HG03064 (cell line): ENCODE data around the gene MESD.
"Not testable (repeated sequence)": the region's sequence is repeated elsewhere in the genome, so short reads cannot be mapped to it uniquely, and the experiment has no call there.

ENCODE experiments used
- ATAC-seq: cut with Tn5 transposase; IDR thresholded peaks from one replicate; pipeline ENCODE4 v1.9.1; 2021; ENCODE audit warnings: low read depth; ENCODE audit not compliant: unreplicated experiment

MESD gene

DNA sequence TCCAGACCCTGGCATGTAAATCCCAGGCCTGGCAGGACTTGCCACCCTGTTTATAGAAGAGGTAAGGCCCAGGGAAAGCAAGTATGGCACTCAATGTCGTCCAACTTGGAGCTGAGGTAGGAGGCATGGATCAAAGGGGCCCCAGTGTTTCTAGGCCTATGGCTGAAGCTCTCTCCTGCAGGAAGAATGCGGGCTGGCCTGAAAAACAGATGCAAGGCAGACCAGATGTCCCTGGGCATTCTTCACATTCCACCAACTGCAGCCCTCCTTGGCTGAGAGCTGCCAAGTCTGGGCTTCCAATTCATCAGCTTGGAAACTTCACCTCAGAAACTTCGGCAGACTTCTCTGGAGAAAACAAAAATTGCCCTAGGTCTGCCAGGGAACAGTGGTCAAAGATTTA is 22.2 kb downstream of the MESD start:
- no peak for ATAC-seq

DNA sequence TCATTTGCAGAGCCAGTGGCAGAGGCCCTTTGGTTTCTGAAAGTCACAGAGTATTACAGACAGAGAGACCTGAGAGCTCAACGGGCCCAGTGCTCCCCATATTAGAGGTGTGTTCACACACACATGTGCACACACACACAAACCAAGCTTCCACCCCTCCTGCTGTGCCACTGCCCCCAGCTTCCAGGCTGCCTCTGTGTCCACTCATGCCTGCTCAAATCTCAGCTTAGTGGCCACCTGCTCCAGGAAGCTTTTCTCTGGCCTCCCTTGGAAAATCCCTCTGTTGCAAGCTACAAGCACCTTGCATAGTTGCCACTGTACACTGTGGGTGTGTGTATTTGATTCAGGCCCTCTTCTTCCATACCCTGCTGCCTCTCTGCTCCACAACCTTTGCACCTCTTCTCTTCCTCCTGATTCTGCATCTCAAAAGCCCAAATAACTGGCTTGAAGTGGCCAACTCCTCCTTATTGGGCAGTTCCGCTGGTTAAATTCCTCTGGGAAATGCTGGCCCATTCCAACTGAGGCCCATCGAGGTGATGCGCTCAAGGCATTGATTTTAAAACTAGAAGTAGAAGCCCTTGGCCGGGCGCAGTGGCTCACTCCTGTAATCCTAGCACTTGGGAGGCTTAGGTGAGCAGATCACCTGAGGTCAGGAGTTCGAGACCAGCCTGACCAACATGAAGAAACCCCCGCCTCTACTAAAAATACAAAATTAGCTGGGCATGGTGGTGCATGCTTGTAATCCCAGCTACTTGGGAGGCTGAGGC is 23.0 kb downstream of the MESD start:
- no peak for ATAC-seq

DNA sequence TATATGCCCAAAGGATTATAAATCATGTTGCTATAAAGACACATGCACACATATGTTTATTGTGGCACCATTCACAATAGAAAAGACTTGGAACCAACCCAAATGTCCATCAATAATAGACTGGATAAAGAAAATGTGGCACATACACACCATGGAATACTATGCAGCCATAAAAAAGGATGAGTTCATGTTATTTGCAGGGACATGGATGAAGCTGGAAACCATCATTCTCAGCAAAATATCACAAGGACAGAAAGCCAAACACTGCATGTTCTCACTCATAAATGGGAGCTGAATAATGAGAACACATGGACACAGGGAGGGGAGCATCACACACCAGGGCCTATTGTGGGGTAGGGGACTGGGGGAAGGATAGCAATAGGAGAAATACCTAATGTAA is 24.2 kb downstream of the MESD start:
- not testable (repeated sequence) for ATAC-seq

- no peak for ATAC-seq
Observed at GRCh38 chr15:80958818-80959495, 30.7 kb downstream of the MESD start.

DNA sequence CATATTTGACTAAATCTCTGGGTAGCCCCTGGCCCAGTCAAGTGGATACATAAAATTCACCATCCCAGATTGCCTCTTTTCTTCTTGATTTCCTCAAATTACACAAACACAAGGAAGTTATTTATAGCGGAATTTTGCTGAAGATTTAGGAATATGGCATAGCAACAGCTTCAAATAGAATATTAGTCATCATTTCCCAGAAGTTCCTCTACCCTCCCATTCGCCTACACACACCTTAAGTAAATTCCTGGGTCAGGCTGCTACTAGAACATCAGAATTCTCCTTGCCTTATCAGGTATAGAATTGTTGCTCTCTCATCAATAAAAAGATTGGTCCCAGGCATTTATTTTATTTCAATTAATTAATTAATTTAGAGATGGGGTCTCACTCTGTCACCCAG is 31.6 kb downstream of the MESD start:
- ATAC-seq: no peak

DNA sequence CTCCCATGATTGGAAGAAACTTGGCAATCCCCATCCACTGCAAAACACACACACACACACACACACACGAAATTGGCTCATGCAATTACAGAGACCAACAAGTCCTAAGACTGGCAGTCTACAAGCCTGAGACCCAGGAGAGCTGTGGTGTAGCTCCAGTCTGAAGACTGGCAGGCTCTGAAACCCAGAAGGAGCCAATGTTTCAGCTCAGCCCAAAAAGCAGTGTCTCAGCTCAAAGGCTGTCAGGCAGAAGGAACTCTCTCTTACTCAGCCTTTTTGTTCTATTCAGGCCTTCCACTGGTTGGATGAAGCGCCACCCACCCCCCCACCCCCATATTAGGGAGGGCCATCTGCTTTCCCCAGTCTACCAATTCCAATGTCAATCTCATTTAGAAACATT is 32.1 kb downstream of the MESD start:
- ATAC-seq: no peak

- ATAC-seq: not testable (repeated sequence)
Observed at GRCh38 chr15:80955571-80956452, 33.8 kb downstream of the MESD start.

GRCh38 chr15:80953953-80954778 is 35.5 kb downstream of the MESD start:
- ATAC-seq: no peak

- ATAC-seq: no peak
Observed at GRCh38 chr15:80953001-80953952, 36.3 kb downstream of the MESD start.

DNA sequence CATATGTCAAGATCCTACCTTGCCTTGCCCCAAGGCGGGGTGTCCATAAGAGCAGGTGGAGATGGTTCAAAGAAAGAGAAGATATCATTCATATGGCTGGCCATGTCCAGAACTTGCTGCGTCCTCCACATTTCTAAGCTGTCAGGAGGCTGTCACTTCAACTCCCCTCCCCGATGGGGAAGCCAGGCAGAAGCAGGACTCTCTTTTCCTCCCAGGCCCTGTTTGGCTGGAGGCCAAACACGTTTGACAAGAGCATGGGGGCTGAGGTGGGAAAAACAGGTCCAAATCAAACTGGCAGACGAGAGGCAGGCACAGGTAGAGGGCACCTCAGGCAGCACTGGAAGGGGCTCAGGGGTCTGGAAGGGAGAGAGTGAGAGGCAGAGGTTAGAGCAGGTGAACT is 37.7 kb downstream of the MESD start:
- ATAC-seq: no peak

DNA sequence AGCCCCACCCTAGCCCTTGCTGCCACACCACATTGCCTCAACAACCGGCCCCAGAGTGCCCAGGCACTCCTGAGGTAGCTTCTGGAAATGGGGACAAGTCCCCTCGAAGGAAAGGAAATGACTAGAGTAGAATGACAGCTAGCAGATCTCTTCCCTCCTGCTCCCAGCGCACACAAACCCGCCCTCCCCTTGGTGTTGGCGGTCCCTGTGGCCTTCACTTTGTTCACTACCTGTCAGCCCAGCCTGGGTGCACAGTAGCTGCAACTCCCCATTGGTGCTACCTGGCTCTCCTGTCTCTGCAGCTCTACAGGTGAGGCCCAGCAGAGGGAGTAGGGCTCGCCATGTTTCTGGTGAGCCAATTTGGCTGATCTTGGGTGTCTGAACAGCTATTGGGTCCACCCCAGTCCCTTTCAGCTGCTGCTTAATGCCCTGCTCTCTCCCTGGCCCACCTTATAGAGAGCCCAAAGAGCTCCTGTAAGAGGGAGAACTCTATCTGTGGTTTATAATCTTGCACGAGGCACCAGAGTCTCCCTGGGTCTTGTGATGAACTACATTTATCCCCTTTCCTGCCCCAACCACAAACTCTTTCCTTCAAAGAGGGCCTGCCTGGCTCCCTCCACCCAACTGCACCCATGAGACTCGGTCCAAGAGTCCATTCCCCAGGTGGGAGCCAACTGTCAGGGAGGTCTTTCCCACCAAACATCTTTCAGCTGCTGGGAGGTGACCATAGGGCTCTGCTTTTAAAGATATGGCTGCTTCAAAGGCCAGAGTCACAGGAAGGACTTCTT is 39.1 kb downstream of the MESD start:
- no peak for ATAC-seq

GRCh38 chr15:80949756-80950155 is 39.9 kb downstream of the MESD start:
- no peak for ATAC-seq

DNA sequence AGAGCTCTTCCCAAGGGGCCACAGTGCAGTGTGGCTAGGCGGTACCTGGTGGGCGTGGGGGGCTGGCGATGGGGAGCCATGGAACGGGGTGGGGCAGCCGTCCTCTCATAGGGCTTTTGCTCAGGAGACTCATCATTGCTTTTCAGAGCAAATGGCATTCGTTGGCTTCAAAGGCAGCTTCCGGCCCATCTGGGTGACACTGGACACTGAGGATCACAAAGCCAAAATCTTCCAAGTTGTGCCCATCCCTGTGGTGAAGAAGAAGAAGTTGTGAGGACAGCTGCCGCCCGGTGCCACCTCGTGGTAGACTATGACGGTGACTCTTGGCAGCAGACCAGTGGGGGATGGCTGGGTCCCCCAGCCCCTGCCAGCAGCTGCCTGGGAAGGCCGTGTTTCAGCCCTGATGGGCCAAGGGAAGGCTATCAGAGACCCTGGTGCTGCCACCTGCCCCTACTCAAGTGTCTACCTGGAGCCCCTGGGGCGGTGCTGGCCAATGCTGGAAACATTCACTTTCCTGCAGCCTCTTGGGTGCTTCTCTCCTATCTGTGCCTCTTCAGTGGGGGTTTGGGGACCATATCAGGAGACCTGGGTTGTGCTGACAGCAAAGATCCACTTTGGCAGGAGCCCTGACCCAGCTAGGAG is 40.8 kb downstream of the MESD start:
- ATAC-seq: no peak

DNA sequence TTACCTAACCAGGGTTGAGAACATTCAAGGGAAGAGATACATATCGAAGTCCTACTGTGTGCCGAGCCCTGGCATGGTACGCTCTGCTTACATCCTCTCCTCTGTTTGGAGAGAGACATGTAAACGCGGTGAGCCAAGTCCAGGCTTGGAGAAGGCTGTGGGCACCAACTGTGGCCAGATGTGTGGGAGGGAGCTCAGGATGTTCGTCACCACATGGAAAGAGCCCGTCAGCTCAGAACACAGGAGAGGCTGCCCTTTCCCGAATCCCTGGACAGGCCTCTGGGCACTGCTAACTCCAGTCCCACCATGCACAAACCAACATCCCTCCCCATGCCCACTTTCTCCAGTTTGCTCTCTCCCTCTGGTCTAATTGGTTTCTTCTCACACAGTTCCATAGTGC is 43.0 kb downstream of the MESD start:
- no peak for ATAC-seq

- ATAC-seq: no peak
Observed at GRCh38 chr15:80945605-80946004, 44.0 kb downstream of the MESD start.

DNA sequence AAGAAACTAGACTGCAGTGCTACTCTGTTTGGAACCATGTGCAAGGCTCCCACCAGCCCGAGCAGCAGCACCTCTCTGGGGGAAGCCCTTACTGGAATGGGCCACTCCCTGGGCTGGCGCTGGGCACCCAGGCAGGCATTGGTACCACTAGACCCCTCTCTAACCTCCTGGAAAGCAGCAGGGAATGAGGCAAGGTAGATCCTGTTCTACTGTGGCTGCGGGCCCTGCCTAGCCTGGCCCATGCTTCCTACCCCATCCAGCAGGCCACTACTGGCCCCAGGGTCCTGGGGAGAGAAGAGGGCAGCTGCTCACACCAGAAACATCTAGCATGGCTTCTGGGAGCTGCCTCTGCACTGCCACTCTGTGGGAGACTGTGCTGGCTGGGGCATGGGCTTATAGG is 44.8 kb downstream of the MESD start:
- no peak for ATAC-seq

GRCh38 chr15:80942746-80943565 is 46.7 kb downstream of the MESD start:
- ATAC-seq: no peak
